ENCODE data around the gene ARHGAP45.

The ARHGAP45 gene

DNA sequence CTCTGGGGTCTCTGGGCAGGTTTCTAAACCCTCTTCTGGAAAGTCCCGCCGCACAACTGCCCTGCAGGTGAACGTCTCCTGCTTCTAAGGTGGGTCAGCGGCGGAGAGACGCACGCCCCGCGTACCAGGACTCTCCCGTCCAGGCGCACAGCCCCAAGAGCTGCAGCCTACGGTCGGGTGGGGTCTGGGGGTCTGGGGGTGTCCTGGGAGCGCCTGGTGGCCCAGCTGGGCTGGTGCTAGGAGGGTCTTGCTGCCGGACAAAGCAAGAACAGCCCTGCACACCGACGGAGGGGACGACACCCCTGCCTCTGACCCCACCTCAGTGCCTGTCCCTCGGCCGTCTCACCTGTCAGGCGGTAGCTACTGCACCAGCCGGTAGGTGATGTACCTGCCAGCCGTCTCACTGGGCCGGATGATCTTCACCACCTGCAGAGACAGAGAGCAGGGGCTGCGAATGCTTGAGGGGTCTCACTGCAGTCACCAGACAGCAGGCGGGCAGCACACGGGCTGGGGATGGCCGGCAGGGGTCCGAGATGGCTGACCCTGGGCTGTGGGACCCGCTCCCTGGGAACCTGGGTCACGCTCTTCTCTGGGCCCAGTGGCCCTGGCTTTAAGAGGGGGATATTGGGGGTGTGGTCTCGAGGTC lies 22.3 kb downstream of the ARHGAP45 start:
- no peak for DNase-seq

- no peak for DNase-seq
Observed at GRCh38 chr19:1089891-1090290, 22.9 kb downstream of the ARHGAP45 start.

DNA sequence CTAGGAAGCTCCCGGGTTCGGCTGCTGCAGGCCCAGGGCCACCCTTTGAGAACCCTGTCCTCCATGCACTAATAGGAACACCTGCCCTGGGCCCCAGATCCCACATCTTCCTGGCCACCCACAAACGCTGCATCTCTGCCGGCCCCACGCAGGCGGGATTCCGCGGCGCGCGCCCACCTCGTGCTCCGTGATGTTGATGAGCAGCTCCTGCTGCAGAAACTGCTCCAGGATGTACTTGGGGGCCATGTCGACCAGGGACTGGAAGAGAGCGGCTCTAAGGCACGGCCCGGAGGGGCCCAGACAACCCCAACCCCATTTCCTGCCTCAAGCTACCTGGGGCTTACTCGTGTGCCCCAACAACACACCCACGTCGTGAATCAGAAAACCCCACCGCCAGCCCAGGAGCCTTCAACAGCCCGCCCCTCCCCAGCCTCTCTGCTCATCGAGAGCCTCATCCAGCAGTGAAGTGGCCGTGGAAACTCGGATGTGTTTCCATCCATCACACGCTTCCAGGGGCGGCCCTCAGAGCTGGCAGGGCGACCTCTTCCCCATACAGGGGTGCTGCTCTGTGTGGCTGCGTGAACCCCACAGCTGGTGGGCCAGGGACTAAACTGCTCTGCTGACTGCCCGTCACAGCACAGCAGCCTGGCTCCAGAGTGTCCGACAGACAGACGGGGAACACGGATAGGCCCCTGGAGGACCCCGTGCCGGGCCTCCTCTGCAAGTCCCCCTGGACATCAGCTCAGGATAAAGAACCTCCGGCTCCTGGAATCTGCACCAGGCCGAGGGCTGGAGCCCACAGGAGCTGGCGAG lies 24.0 kb downstream of the ARHGAP45 start:
- no peak for DNase-seq

DNA sequence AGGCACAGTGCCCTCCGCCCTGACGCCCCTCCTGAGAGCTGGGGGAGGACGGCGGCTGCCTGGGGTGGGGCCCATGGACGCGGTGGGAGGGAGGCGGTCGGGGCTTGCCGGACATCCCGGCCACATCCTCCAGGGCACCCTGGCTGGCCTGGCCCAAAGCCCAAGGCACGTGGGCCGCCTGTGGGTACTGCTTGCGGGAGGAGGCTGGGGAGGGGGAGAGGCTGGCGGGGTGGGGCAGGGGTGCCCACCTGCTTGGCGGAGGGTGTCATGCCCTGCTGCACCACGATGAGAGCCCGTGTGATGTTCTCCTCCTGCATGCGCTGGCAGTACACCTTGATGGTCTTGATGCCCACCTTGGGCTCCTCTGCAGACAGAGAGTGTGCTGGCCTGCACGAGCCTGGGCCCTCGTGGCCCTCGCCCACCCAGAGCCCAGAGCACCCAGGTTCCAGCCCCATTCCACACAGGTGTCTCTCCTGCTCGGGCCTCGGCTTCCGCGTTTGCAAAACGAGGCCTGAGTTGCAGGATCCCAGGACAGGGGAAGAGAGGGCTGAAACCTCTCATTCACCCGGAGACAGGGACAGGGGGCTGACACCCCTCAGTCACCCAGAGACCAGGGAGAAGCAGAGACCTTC lies 24.7 kb downstream of the ARHGAP45 start:
- no peak for DNase-seq

DNA sequence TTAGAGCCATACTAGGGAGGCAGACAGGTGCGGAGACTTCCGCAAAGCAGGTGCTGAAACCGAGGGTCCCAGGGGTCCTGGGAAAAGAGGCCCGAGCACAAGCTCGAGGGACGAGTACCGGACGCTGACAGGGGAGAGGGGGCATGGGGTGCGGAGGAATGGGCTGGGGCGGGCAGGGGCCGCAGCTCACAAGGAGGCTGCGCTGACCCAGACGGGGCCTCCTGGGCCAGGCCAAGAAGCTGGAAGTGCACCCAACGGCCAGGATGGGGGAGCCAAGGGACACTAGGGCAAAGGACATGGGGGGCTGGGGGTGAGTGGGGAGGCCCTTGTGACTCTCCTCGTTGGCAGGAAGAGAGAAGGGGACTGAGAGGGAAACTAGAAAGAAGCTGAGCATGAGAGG lies 26.4 kb downstream of the ARHGAP45 start:
- DNase-seq, result no peak

GRCh38 chr19:1093811-1094553 lies 27.0 kb downstream of the ARHGAP45 start:
- DNase-seq, result no peak

GRCh38 chr19:1094655-1094977 lies 27.6 kb downstream of the ARHGAP45 start:
- DNase-seq, result no peak

DNA sequence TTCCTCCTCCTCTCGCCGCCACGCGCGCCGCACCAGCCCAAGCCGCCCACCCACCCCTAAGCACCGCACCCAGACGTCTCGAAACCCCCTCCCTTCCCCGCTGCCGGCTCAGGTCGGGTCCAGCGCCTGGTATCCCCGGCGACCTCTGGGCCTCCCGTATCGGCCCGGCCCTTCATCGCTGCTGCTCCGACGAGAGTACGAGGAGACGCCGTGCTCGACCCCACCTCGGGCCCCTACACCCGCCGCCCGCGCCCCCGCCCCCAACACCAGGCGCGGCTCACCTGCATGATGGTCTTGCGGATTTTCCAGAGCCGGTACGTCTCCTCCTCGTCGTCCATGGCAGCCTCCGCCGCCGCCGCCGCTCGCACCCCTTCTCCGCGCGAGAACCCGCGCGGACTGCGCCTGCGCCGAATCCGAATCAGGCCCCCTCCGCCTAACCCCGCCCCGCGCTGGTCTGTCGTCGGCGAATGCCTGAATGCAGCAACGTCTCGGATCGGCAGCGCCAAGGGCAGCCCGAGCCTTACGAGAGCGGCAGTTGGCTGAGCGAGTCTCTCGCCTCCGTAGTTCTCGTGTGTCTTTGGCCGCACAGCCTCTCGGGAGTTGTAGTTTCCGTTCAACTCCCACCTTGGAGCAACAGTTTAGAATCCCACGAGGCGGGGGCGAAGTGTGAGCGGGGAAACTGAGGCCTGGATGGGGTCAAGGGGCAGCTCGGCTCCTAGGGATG lies 28.2 kb downstream of the ARHGAP45 start, which contains the start of gene POLR2E:
TSS of gene POLR2E (minus strand) at position 398 of the 724 bp plus-strand sequence. CDS start at position 338, 60 bp downstream.
- peak; percentile 99 for DNase-seq

- DNase-seq, result no peak
Observed at GRCh38 chr19:1097810-1098176, 30.8 kb downstream of the ARHGAP45 start.

GRCh38 chr19:1098177-1099051 lies 31.4 kb downstream of the ARHGAP45 start:
- no peak for DNase-seq

DNA sequence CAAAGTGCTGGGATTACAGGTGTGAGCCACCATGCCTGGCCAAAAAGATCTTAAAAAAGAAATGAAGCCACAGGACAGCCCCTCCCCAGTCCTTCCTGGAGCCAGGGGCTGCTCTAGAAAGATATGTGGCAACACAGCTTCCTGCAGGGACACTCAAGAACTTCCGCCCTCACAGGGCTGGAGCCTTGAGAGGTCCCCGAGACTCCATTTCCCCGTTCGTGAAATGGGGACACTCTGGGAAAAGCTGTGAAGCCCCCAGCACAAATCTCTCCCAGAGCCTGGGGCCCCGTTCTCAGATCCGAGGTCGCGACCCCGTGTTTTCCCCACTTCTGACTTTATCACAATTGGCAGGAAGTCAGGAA lies 34.4 kb downstream of the ARHGAP45 start:
- DNase-seq, result no peak

DNA sequence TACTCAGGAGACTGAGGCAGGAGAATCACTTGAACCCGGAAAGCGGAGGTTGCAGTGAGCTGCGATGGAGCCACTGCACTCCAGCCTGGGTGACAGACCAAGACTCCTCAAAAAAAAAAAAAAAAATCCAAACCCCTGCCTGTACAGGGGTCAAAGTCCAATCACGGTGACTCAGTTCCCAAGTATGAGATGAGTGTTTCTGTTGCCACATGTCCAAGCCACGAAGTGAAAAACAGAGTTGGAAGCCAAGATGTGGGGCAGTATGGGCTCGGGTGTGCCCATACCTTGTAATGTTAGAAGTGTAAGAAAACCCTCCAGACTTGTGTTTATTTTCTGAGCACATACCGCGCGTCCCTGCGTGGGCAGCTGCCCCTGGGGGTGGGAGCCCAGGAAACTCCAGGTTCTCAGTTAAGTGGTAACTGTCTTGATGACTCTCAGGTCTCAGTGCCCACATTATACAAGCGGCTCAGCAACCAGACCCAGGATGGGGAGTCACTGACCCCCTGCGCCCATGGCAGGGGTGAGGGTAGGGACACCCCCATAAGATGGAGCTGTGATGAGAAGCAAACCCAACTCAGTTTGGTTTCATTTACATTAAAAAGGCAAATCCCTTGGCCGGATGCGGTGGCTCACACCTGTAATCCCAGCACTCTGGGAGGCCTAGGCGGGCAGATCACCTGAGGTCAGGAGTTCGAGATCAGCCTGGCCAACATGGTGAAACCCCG lies 35.6 kb downstream of the ARHGAP45 start:
- peak; percentile 89 for DNase-seq

DNA sequence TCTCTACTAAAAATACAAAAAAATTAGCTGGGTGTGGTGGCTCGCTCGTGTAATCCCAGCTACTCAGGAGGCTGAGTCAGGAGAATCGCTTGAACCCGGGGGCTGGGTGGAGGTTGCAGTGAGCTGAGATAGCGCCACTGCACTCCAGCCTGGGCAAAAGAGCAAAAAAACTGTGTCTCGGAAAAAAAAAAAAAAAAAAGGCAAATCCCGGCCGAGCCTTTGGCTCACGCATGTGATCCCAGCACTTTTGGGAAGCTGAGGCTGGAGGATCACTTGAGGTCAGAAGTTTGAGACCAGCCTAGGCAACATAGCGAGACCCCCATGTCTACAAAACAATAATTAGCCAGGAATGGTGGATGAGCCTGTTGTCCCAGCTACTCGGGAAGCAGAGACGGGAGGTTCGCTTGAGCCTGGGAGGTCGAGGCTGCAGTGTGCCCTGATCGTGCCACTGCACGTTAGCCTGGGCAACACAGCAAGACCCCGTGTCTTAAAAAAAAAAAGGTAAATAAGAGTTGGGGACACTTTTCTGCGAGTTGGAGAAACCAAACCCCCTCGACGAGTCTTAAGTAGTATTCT lies 36.3 kb downstream of the ARHGAP45 start:
- DNase-seq, result no peak

DNA sequence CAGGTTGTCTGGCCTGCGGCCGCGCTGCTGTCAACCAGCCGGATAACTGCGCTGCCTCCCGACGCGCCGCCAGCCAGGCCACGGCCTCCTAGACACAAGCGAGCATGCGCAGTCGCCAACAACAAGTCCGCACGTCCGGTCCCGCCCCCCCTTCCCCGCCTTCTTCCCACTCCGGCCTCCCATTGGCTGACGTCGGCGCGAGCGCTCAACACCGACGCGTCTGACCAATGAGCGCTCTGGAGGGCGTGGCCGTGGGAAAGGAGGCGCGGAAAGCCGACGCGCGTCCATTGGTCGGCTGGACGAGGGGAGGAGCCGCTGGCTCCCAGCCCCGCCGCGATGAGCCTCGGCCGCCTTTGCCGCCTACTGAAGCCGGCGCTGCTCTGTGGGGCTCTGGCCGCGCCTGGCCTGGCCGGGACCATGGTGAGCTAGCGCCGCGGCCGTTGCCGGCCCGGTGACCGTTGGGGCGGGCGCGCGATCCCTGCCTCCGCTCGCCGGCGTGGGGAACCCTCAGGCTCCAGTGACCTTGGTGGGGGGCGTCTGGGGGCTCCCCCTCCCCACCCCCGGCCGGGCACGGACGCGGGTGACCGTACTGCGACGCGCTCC lies 36.8 kb downstream of the ARHGAP45 start, which contains the start of gene GPX4:
TSS of gene GPX4 (plus strand) at position 287 of the 603 bp plus-strand sequence. CDS start at position 337, 50 bp downstream.
- peak; percentile 99 for DNase-seq

- DNase-seq, result peak; percentile 74
Observed at GRCh38 chr19:1104311-1105007, 37.5 kb downstream of the ARHGAP45 start.

- no peak for DNase-seq
Observed at GRCh38 chr19:1105008-1105872, 38.3 kb downstream of the ARHGAP45 start.

- no peak for DNase-seq
Observed at GRCh38 chr19:1105873-1106840, 39.2 kb downstream of the ARHGAP45 start.

Data from activated CD4-positive, alpha-beta T cell treated with anti-CD3 and anti-CD28 coated beads, Interleukin-2, Interleukin-6, amounts not matched to agents 100 ng/mL and 50 ng/mL, durations not matched to agents 16 hours and 8 hours (primary cell).